Endothelial cell (in vitro differentiated cells): ENCODE data around the gene TXNDC2. TPM values are rescaled to one million over a fixed set of nuclear protein-coding genes. Genes with fewer than 3 reads are reported as not detected.

Experiments
- DNase-seq: peaks from one replicate; pipeline ENCODE4 v3.0.0; 2021; ENCODE audit warnings: low spot score
- H3K27ac Mint-ChIP-seq: one replicate; pipeline ENCODE4 v1.8.0; 2021; ENCODE audit warnings: mixed read lengths, inconsistent platforms; ENCODE audit not compliant: unreplicated experiment
- H3K27me3 Mint-ChIP-seq: one replicate; pipeline ENCODE4 v1.8.0; 2021; ENCODE audit warnings: mild to moderate bottlenecking, moderate library complexity, mixed read lengths, inconsistent platforms; ENCODE audit not compliant: unreplicated experiment
- H3K36me3 Mint-ChIP-seq: one replicate; pipeline ENCODE4 v1.8.0; 2021; ENCODE audit warnings: mild to moderate bottlenecking, low read depth, mixed read lengths, inconsistent platforms; ENCODE audit not compliant: unreplicated experiment
- H3K4me1 Mint-ChIP-seq: one replicate; pipeline ENCODE4 v1.8.0; 2021; ENCODE audit warnings: mild to moderate bottlenecking, mixed read lengths, inconsistent platforms; ENCODE audit not compliant: unreplicated experiment
- H3K4me3 Mint-ChIP-seq: one replicate; pipeline ENCODE4 v1.8.0; 2021; ENCODE audit warnings: mild to moderate bottlenecking, mixed read lengths, inconsistent platforms; ENCODE audit not compliant: unreplicated experiment
- H3K9me3 Mint-ChIP-seq: one replicate; pipeline ENCODE4 v1.8.0; 2021; ENCODE audit warnings: mixed read lengths, inconsistent platforms; ENCODE audit not compliant: unreplicated experiment
- total RNA-seq: library from RNA; stranded (reverse); fragmentation: NEBNext Ultra II Directional; extraction: Animal tissue kit (Norgen Biotek cat#: 25700); gene quantifications from one replicate; pipeline ENCODE4 v1.2.1, GENCODE V29; 2021; ENCODE audit not compliant: unreplicated experiment
- TF ChIP-seq, protein P1 (sequence below): fragments of 200-600 bp; sonication (generic); IDR thresholded peaks from one replicate; pipeline ENCODE4 v1.5.0; 2021; ENCODE audit warnings: antibody characterized with exemption; ENCODE audit not compliant: unreplicated experiment

The TXNDC2 gene
- total RNA-seq, 1 donor from 2014 or later, result not detected

DNA sequence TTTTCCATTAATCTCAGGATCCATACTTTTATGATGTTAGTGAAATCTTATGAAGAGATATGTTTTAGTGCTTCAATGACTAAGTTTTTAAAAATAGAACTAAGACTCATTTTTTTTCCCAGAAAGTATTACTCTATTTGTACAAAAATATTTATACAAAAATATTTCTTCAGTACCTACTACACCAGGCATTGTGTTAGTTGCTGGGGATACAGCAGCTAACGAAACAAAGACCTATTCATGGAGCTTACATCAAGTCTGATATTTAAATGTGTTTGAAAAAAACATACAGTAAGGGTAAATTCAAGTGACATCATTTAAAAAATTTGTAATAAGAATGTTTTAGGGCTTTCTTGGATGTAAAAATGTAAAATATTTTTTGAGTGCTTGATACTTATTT is 39.6 kb downstream of the TXNDC2 start:
- Mint-ChIP-seq H3K4me3 (no peak overlapping the region), H3K36me3 (no peaks in the 10 kb centered on the region), H3K27me3 (no peaks in the 10 kb centered on the region), H3K4me1 (peaks cover 54% of the 10 kb centered on the region), H3K27ac (peak overlapping the region; percentile 42), H3K9me3 (no peaks in the 10 kb centered on the region)
- TF ChIP-seq, protein P1, sequence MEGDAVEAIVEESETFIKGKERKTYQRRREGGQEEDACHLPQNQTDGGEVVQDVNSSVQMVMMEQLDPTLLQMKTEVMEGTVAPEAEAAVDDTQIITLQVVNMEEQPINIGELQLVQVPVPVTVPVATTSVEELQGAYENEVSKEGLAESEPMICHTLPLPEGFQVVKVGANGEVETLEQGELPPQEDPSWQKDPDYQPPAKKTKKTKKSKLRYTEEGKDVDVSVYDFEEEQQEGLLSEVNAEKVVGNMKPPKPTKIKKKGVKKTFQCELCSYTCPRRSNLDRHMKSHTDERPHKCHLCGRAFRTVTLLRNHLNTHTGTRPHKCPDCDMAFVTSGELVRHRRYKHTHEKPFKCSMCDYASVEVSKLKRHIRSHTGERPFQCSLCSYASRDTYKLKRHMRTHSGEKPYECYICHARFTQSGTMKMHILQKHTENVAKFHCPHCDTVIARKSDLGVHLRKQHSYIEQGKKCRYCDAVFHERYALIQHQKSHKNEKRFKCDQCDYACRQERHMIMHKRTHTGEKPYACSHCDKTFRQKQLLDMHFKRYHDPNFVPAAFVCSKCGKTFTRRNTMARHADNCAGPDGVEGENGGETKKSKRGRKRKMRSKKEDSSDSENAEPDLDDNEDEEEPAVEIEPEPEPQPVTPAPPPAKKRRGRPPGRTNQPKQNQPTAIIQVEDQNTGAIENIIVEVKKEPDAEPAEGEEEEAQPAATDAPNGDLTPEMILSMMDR, result no peak
- no peak for DNase-seq

DNA sequence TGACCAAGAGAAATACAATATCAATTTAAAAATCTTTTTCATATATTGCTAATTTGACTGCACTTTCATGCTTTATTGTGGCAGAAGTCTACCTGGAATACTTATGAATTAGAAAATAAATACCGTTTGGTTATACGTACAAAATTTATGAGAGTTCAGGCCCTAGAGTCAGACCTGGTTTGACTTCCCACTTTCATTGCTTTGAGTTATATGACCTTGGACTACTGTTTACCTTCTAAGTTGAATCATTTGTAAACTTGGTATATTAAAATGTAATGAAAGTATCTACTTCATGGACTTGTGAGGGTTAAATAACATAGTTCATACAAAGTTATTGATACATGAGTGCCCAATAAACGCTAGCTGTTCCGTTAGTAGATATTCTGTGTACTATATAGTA is 40.0 kb downstream of the TXNDC2 start:
- H3K27ac Mint-ChIP-seq, result peak overlapping the region; percentile 42
- no peak for DNase-seq
- no peaks in the 10 kb centered on the region for H3K9me3 Mint-ChIP-seq
- H3K27me3 Mint-ChIP-seq, result no peaks in the 10 kb centered on the region
- TF ChIP-seq, protein P1, result no peak
- no peaks in the 10 kb centered on the region for H3K36me3 Mint-ChIP-seq
- H3K4me1 Mint-ChIP-seq, result peaks cover 55% of the 10 kb centered on the region
- H3K4me3 Mint-ChIP-seq, result no peak overlapping the region

DNA sequence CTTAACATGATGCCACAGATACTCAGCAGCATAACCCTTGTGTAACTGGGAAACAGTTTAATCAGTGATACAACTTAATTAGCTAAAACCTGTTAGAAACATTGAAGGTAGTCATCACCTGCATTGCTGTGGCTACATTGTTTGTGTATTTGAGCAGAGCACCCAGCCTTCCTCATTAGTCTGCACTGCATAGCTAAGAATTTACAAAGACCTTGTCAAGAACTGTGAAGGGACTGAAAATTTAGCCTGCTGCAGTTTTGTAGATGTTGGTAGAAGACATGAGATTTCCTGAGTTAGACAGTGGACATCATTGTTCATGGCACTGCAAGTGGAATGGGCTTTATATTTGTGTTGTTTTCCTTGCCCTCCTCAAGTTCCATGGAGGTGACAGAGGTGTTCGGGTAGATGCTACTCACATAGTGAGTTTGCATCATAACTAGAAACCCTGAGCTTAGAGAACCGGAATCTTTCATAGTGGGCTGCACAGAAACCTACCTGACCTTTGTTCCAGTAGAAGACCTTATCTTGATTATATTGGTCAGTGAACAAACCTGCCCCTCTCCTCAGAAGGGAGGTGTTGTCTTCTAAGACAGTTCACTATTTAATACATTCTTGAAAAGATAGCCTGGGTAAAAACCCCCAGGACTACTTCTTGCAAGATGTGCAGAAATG is 40.6 kb downstream of the TXNDC2 start:
- Mint-ChIP-seq H3K27me3 (no peaks in the 10 kb centered on the region), H3K27ac (peak overlapping the region; percentile 13), H3K4me3 (no peak overlapping the region), H3K9me3 (no peaks in the 10 kb centered on the region), H3K36me3 (no peaks in the 10 kb centered on the region), H3K4me1 (peaks cover 55% of the 10 kb centered on the region)
- no peak for DNase-seq
- TF ChIP-seq, protein P1, result no peak

DNA sequence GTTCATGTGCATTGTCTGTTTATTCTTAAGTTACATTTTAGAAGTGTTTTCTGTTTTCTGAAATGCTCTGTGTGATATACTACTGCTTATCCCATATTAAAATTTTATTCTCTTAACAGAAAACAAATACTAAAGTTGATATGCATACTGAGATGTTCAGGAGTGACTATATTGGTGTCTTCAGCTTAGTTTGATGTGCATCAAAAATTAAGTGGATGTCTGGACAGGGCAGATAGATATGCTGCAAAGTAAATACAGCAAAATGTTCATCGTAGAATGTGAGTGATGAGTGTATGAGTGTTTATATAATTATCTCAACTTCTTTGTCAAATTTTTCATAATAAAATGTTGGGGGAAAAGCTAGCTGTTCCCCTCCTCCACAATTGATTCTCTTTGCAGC is 41.2 kb downstream of the TXNDC2 start:
- no peaks in the 10 kb centered on the region for H3K36me3 Mint-ChIP-seq
- peaks cover 55% of the 10 kb centered on the region for H3K4me1 Mint-ChIP-seq
- no peak for DNase-seq
- peak overlapping the region; percentile 64 for H3K27ac Mint-ChIP-seq
- no peaks in the 10 kb centered on the region for H3K9me3 Mint-ChIP-seq
- TF ChIP-seq, protein P1, result no peak
- H3K27me3 Mint-ChIP-seq, result no peaks in the 10 kb centered on the region
- H3K4me3 Mint-ChIP-seq, result no peak overlapping the region

DNA sequence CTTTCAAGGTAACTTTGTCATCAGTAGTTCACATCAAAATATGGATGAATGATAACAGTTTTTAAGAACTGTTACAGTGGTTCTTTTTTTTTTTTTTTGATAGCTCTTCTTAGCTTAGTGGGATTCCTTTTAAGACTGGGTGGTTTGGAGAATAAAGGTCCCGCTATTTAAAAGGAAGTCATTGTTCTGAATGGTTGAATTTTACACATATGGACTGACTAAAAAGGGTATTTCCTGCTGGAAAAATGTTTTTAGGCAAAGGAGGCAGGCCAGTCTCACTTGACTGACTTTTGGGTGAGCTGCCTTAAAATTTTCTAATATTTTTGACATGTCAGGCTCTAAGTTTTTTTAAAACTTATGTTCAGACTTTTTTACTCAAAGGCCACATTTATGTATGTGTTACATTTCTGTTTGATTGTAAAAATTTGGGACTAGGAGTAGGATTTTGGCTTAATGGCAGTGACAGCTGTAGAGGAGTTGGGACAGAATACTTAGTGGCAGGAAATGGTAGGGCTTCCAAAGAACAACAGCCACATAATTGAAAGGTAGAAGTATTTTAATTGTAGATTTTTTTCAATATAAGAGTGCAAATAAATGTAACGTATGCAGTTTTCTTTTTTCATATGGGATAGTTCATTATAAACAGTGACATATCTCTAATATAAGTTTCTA is 41.8 kb downstream of the TXNDC2 start:
- H3K36me3 Mint-ChIP-seq, result peaks cover 2% of the 10 kb centered on the region
- H3K4me1 Mint-ChIP-seq, result peaks cover 53% of the 10 kb centered on the region
- no peaks in the 10 kb centered on the region for H3K9me3 Mint-ChIP-seq
- no peak overlapping the region for H3K4me3 Mint-ChIP-seq
- H3K27ac Mint-ChIP-seq, result peak overlapping the region; percentile 64
- H3K27me3 Mint-ChIP-seq, result no peaks in the 10 kb centered on the region
- no peak for DNase-seq
- TF ChIP-seq, protein P1, result no peak
